Activated CD4-positive, alpha-beta memory T cell treated with anti-CD3 and anti-CD28 coated beads, Interleukin-2, amount 10 ng/mL, durations not matched to agents 7 days and 5 days (primary cell): ENCODE data around the gene LGSN. TPM values are rescaled to one million over a fixed set of nuclear protein-coding genes. Genes with fewer than 3 reads are reported as not detected.
"Not testable (repeated sequence)": the region's sequence is repeated elsewhere in the genome, so short reads cannot be mapped to it uniquely, and the experiment has no call there.

ENCODE experiments used
- CTCF ChIA-PET: fragments of 350-600 bp; sonication (Branson Sonifier 250); formaldehyde crosslinking; loops from one replicate; lab custom pipeline; 2021; ENCODE audit warnings: antibody characterized with exemption, inconsistent platforms; lab: Charles Lee
- POLR2A ChIA-PET: fragments of 350-600 bp; sonication (Branson Sonifier 250); formaldehyde crosslinking; loops from one replicate; lab custom pipeline; 2021; ENCODE audit warnings: antibody characterized with exemption; lab: Charles Lee
- DNase-seq: peaks from one replicate; pipeline ENCODE4 v3.0.0-alpha.2; 2020
- H3K27ac Mint-ChIP-seq: one replicate; pipeline ENCODE4 v1.8.0; 2021; ENCODE audit warnings: mild to moderate bottlenecking, mixed read lengths
- H3K27me3 Mint-ChIP-seq: one replicate; pipeline ENCODE4 v1.8.0; 2021; ENCODE audit warnings: mixed read lengths
- H3K36me3 Mint-ChIP-seq: one replicate; pipeline ENCODE4 v1.8.0; 2021; ENCODE audit warnings: low read depth, mixed read lengths
- H3K4me1 Mint-ChIP-seq: one replicate; pipeline ENCODE4 v1.8.0; 2021; ENCODE audit warnings: mixed read lengths
- H3K4me3 Mint-ChIP-seq: one replicate; pipeline ENCODE4 v1.8.0; 2021; ENCODE audit warnings: mild to moderate bottlenecking, mixed read lengths
- H3K9me3 Mint-ChIP-seq: one replicate; pipeline ENCODE4 v1.8.0; 2021; ENCODE audit warnings: mixed read lengths
- total RNA-seq, 2 experiments: library from RNA; stranded (reverse); gene quantifications; one replicate each; pipeline ENCODE4 v1.2.3, GENCODE V29; 2021

Gene LGSN
- total RNA-seq, 2 experiments from 2014 or later, result 0.15 to 0.18 TPM

DNA sequence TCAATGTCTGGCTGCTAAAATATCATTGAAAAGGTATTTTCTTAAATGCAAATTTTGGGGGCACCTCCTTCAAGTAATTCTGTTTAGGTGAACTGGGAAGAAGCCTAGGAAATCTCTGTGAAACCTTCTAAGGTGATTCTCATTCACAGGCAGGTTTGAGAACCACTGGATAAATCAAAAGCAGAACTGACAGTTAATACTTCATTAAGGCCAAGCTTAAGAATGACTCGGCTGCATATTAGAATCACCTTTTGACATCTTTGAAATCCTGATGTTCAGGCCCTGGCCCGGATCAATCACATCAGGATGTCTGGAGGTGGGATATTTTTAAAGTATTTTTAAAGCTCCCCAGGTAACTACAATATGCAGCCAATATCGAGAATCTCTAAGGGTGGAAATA, 58.0 kb downstream of the LGSN start:
- Mint-ChIP-seq H3K27ac (no peak overlapping the region), H3K27me3 (no peaks in the 10 kb centered on the region), H3K9me3 (no peaks in the 10 kb centered on the region), H3K4me1 (no peaks in the 10 kb centered on the region), H3K36me3 (no peaks in the 10 kb centered on the region), H3K4me3 (no peak overlapping the region)
- CTCF ChIA-PET, result no interaction called here
- DNase-seq, result no peak
- POLR2A ChIA-PET, result no interaction called here

DNA sequence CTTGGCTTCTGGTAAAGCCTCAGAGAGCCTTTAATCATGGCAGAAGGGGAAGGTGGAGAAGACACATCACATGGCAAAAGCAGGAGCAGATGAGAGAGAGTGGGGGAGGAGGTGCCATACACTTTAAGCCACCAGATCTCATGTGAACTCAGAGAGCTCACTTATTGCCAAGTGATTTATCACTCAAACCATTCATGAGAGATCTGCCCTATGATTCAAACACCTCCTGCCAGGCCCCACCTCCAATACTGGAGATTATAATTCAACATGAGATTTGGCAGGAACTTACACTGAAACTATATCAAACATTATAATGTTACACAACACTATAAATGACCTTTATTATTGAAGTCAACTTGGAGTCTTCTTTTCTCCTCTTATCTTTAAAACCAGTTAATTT, 60.6 kb downstream of the LGSN start:
- POLR2A ChIA-PET, result no interaction called here
- Mint-ChIP-seq H3K27ac (no peak overlapping the region), H3K27me3 (no peaks in the 10 kb centered on the region), H3K4me3 (no peak overlapping the region), H3K36me3 (no peaks in the 10 kb centered on the region), H3K9me3 (no peaks in the 10 kb centered on the region), H3K4me1 (no peaks in the 10 kb centered on the region)
- CTCF ChIA-PET, result no interaction called here
- no peak for DNase-seq

DNA sequence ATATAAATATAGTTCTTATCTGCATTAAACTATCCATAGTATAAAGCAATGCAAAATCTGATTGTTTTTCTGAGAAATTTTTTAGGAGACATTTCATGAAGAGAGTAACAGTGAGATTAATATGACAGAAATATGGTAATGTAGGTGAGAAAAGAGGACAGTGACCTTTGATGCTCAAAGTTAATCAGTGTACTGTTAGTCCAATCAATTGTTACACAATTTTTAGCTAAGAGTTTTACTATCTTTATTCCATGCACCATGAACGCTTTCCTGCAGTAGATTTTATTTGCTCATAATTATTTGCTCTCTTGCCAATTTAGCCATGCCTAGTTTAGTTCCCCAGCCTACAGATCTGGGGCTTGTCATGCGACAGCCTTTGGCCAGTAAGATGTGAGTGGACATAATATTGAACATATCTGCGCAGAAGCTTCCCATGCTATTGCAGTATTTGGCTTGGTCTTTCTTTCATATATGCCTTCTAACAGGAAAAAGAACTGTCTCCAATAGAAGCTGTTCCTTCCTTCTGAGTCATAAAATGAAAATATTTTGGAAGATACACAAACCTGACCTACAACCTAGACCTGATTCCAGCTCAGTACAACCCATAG, 69.8 kb downstream of the LGSN start:
- CTCF ChIA-PET, result no interaction called here
- POLR2A ChIA-PET, result no interaction called here
- no peak overlapping the region for H3K4me3 Mint-ChIP-seq
- H3K36me3 Mint-ChIP-seq, result no peaks in the 10 kb centered on the region
- H3K27me3 Mint-ChIP-seq, result no peaks in the 10 kb centered on the region
- H3K9me3 Mint-ChIP-seq, result no peaks in the 10 kb centered on the region
- DNase-seq, result no peak
- H3K27ac Mint-ChIP-seq, result no peak overlapping the region
- H3K4me1 Mint-ChIP-seq, result no peaks in the 10 kb centered on the region

DNA sequence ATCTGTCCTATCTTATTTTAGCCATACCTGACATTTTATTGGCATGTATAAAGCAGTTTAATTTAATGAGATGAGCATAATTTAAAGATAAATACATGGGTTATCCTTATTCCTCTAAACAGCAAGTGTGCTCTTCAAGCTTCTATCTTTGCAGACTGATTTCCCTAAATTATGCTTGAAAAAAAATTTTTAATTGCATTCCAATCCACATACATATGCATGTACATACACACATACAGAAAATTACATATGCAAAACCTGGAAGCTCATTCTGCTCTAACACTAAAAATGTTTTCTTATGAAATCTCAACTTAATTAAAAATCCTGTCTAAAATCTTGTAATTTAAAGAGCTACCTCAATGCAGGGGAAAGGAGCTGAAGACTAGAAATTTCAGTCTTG, 73.2 kb downstream of the LGSN start:
- POLR2A ChIA-PET, result no interaction called here
- Mint-ChIP-seq H3K27me3 (no peaks in the 10 kb centered on the region), H3K4me1 (no peaks in the 10 kb centered on the region), H3K4me3 (no peak overlapping the region), H3K9me3 (no peaks in the 10 kb centered on the region), H3K27ac (no peak overlapping the region), H3K36me3 (no peaks in the 10 kb centered on the region)
- CTCF ChIA-PET, result interaction anchor here (0.9 kb wide), 1 partner anchor 43 kb away, joined by 3 read pairs; no protein-coding TSS in a partner anchor
- no peak for DNase-seq

DNA sequence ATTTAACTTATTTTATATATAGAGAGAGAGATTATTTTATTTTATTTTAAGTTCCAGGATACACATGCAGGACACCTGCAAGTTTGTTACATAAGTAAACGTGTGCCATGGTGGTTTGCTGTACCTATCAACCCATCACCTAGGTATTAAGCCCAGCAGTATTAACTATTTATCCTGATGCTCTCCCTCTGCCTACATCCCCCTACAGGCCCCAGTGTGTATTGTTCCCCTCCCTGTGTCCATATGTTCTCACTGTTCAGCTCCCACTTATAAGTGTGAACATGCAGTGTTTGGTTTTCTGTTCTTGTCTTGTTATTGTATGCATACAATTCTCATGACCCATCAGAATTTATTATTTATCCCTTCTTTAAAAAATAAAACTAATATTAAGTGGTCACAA, 73.9 kb downstream of the LGSN start:
- H3K4me1 Mint-ChIP-seq, result no peaks in the 10 kb centered on the region
- no peak overlapping the region for H3K27ac Mint-ChIP-seq
- POLR2A ChIA-PET, result no interaction called here
- H3K4me3 Mint-ChIP-seq, result no peak overlapping the region
- CTCF ChIA-PET, result no interaction called here
- no peaks in the 10 kb centered on the region for H3K27me3 Mint-ChIP-seq
- H3K36me3 Mint-ChIP-seq, result no peaks in the 10 kb centered on the region
- no peaks in the 10 kb centered on the region for H3K9me3 Mint-ChIP-seq
- DNase-seq, result no peak

DNA sequence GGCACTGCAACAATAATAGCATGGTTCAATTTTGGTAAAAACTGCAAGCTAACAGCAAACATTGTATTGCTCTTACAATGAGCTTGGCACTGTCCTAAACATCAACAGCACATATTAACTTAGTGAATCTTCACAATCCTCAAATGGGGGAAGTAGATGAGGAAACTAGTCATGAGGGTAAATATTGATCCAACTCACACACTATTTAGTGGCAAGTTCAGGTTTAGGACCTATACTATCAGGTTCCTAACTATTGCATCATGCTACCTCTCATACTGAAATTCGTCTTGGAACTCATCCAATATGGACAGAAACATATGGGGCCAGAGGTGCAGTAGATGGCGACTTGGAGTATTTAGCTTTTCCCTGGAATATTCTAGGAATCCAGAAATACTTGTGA, 74.4 kb downstream of the LGSN start:
- ChIA-PET POLR2A (no interaction called here), CTCF (no interaction called here)
- Mint-ChIP-seq H3K9me3 (no peaks in the 10 kb centered on the region), H3K4me3 (no peak overlapping the region), H3K4me1 (no peaks in the 10 kb centered on the region), H3K27ac (no peak overlapping the region), H3K36me3 (no peaks in the 10 kb centered on the region), H3K27me3 (no peaks in the 10 kb centered on the region)
- DNase-seq, result no peak

DNA sequence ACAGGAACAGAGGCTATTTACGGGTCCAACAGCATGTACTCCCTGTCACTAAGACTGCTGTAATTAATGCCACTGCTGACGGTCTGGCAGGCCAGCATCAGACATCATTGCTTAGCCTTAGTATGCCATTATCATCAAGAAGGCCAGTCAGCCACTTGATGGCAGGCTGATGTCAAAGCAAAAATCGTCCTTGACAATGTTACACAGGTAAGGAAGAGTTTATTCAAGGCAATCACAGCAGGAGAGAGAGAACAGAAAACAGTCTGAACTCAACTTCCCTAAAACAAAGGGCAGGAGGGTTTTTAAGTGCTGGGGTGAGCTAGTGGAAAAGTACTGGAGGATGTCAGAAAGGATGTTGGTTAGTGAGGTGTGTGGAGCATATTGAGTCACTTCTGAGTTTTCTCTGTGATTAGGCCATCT, 83.4 kb downstream of the LGSN start:
- ChIA-PET CTCF (no interaction called here), POLR2A (no interaction called here)
- H3K27ac Mint-ChIP-seq, result no peak overlapping the region
- H3K9me3 Mint-ChIP-seq, result peaks cover 7% of the 10 kb centered on the region
- no peak overlapping the region for H3K4me3 Mint-ChIP-seq
- DNase-seq, result no peak
- no peaks in the 10 kb centered on the region for H3K27me3 Mint-ChIP-seq
- H3K36me3 Mint-ChIP-seq, result no peaks in the 10 kb centered on the region
- H3K4me1 Mint-ChIP-seq, result no peaks in the 10 kb centered on the region

DNA sequence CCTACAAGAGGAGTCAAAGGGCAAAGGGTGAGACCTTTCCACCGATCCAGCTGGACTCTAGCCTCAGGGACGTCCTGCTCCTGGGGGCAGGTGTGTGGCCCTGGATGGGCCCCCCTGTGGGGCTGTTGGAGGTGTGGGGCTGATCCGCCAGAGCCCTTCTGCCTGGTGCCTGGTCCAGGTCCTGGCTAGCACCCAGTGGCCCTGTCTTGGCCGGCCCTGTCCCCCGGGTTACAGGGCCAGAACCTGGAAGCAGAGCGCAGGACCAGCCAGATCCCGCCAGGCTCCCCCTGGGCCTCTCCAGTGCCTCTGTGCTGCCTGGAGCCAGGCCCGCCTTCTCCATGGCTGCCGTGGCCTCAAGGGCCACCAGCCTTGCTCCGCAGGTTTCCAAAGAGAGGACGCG, 89.3 kb downstream of the LGSN start:
- H3K27ac Mint-ChIP-seq, H3K27me3 Mint-ChIP-seq, DNase-seq, CTCF ChIA-PET, H3K4me3 Mint-ChIP-seq, H3K36me3 Mint-ChIP-seq, H3K9me3 Mint-ChIP-seq, H3K4me1 Mint-ChIP-seq, POLR2A ChIA-PET: not testable (repeated sequence)

DNA sequence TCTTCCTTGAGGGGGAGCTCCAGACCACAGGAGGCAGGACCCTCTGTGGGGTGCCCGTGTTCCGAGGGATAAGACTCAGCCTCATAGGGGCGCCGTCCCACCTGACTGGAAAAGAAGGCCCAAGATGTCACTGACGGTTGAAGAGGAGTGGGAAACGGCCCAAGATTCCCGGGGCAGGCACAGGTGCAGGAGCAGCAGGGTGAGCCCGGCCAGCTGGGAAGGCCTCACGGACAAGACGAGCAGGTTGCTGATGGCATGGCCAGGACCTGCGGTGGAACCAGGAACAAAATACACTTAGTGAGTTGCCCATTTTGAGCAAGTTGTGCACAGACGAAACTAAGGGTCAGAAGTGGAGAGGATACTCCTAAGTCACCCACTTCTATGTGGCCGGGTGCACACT, 89.8 kb downstream of the LGSN start:
- CTCF ChIA-PET, H3K4me1 Mint-ChIP-seq, H3K4me3 Mint-ChIP-seq, DNase-seq, H3K36me3 Mint-ChIP-seq, H3K9me3 Mint-ChIP-seq, POLR2A ChIA-PET, H3K27me3 Mint-ChIP-seq, H3K27ac Mint-ChIP-seq: not testable (repeated sequence)

DNA sequence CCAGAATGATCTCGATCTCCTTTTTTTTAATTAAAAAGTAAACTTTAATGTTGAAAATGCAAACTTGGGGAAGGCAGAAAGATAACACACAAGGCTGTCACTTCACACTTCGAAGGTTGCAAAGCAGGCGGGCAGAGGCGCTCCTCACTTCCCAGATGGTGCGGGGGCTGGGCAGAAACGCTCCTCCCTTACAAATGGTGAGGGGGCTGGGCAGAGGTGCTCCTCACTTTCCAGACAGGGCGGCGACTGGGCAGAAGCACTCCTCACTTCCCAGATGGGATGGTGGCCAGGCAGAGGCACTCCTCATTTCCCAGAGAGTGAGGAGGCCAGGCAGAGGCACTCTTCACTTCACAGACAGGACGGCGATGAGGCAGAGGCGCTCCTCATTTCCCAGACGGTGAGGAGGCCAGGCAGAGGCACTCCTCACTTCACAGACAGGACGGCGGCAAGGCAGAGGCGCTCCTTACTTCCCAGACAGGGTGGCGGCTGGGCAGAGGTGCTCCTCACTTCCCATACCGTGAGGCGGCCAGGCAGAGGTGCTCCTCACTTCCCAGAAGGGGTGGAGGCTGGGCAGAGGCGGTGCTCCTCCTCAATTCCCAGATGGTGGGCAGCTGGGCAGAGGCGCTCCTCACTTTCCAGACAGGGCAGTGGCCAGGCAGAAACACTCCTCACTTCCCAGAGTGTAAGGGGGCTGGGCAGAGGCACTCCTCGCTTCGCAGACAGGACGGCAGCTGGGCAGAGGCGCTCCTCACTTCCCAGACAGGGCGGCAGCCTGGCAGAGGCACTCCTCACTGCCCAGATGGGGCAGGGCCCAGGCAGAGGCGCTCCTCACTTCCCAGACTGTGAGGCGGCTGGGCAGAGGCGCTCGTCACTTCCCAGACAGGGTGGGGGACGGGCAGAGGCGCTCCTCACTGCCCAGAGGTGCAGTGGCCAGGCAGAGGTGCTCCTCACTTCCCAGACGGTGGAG, 91.6 kb downstream of the LGSN start:
- H3K27me3 Mint-ChIP-seq, result not testable (repeated sequence)

DNA sequence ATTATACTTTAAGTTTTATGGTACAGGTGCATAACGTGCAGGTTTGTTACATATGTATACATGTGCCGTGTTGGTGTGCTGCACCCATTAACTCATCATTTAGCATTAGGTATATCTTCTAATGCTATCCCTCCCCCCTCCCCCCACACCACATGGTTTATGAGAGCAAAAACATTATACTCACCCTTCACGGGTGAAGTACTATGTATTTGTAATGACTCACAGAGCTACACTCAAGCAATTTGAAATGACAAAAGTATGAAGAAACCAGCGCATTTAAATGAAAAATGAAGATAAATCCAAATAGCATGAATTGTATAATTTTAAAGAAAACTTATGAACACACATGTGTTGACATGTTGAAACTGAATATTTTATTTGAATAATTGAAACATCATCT, 93.8 kb downstream of the LGSN start:
- DNase-seq, H3K36me3 Mint-ChIP-seq, H3K9me3 Mint-ChIP-seq, POLR2A ChIA-PET, CTCF ChIA-PET, H3K4me1 Mint-ChIP-seq, H3K27me3 Mint-ChIP-seq, H3K4me3 Mint-ChIP-seq, H3K27ac Mint-ChIP-seq: not testable (repeated sequence)

More for the DNA sequence above, 91.6 kb downstream of the LGSN start:
- H3K9me3 Mint-ChIP-seq, H3K4me1 Mint-ChIP-seq, H3K36me3 Mint-ChIP-seq, DNase-seq, H3K4me3 Mint-ChIP-seq, H3K27ac Mint-ChIP-seq, POLR2A ChIA-PET, CTCF ChIA-PET: not testable (repeated sequence)
